T-helper 9 cell (primary cell): ENCODE measurements around the gene CWF19L2.
"Not testable (repeated sequence)": the region's sequence is repeated elsewhere in the genome, so short reads cannot be mapped to it uniquely, and the experiment has no call there.

Experiments
- DNase-seq: peaks from one replicate; pipeline ENCODE4 v3.0.0-alpha.2; 2020
- total RNA-seq, 2 donors: gene quantifications; one replicate each; lab custom pipeline; 2026; lab: John Stamatoyannopoulos, UW

CWF19L2 gene
- total RNA-seq, result 56.0 to 80.0 reads per million in 2 donors

- peak; percentile 77 for DNase-seq
Observed at GRCh38 chr11:107457558-107458271, at the start of gene CWF19L2. Gene CWF19L2 (minus strand): TSS chr11:107457825. CDS start chr11:107457816, 9 bp downstream.

GRCh38 chr11:107505647-107506225 is 48.1 kb upstream of the CWF19L2 start:
- no peak for DNase-seq

- DNase-seq, result no peak
Observed at GRCh38 chr11:107504981-107505380, 47.4 kb upstream of the CWF19L2 start.

- no peak for DNase-seq
Observed at GRCh38 chr11:107501713-107502112, 44.1 kb upstream of the CWF19L2 start.

- DNase-seq, result not testable (repeated sequence)
Observed at GRCh38 chr11:107497371-107497770, 39.7 kb upstream of the CWF19L2 start.

- DNase-seq, result no peak
Observed at GRCh38 chr11:107496011-107496410, 38.4 kb upstream of the CWF19L2 start.

GRCh38 chr11:107494055-107494454 is 36.4 kb upstream of the CWF19L2 start:
- no peak for DNase-seq

GRCh38 chr11:107493117-107493516 is 35.5 kb upstream of the CWF19L2 start:
- DNase-seq, result no peak

- DNase-seq, result no peak
Observed at GRCh38 chr11:107490836-107491235, 33.2 kb upstream of the CWF19L2 start.

- no peak for DNase-seq
Observed at GRCh38 chr11:107482234-107482633, 24.6 kb upstream of the CWF19L2 start.

- DNase-seq, result no peak
Observed at GRCh38 chr11:107478922-107479321, 21.3 kb upstream of the CWF19L2 start.

- no peak for DNase-seq
Observed at GRCh38 chr11:107477820-107478219, 20.2 kb upstream of the CWF19L2 start.

- no peak for DNase-seq
Observed at GRCh38 chr11:107473792-107474191, 16.2 kb upstream of the CWF19L2 start.

- DNase-seq, result no peak
Observed at GRCh38 chr11:107472966-107473365, 15.3 kb upstream of the CWF19L2 start.

- no peak for DNase-seq
Observed at GRCh38 chr11:107468596-107468995, 11.0 kb upstream of the CWF19L2 start.

- no peak for DNase-seq
Observed at GRCh38 chr11:107467696-107468095, 10.1 kb upstream of the CWF19L2 start.

- DNase-seq, result not testable (repeated sequence)
Observed at GRCh38 chr11:107466275-107466866, 8.7 kb upstream of the CWF19L2 start.

GRCh38 chr11:107457205-107457557 is 444 bp downstream of the CWF19L2 start:
- no peak for DNase-seq

- DNase-seq, result no peak
Observed at GRCh38 chr11:107453594-107454286, 3.9 kb downstream of the CWF19L2 start.

GRCh38 chr11:107446822-107447431 is 10.7 kb downstream of the CWF19L2 start:
- no peak for DNase-seq

- DNase-seq, result no peak
Observed at GRCh38 chr11:107442715-107443215, 14.9 kb downstream of the CWF19L2 start.

GRCh38 chr11:107439586-107440167 is 17.9 kb downstream of the CWF19L2 start:
- no peak for DNase-seq
